Measurements from ENCODE around the gene GPR150.

GRCh38 chr5:95654196-95654595, 34.3 kb downstream of the GPR150 start:
- TF ChIP-seq CTCF (IDR thresholded peaks at IDR 0.05) = no peak
- no peak for TF ChIP-seq TCF7L2 (IDR thresholded peaks at IDR 0.05; ENCODE audit: low read depth, low read length)
- no peak for TF ChIP-seq SIN3A (IDR thresholded peaks at IDR 0.05; ENCODE audit: borderline replicate concordance, insufficient read depth, low read depth, low read length)
- TF ChIP-seq POLR2AphosphoS5 (IDR thresholded peaks at IDR 0.05; ENCODE audit: low read depth, low read length) = no peak
